A673 (cell line): ENCODE data around the gene NECTIN1. TPM values are rescaled to one million over a fixed set of nuclear protein-coding genes. Genes with fewer than 3 reads are reported as not detected.
A peak's percentile ranks its signal among the peaks of the same experiment; 100 is the strongest.

Source experiments
- BruUV-seq: library from RNA; stranded (reverse); fragments of 400-500 nt; replicated peaks from 2 replicates; lab custom pipeline; 2021; lab: Mats Ljungman, UMichigan
- CTCF ChIA-PET: fragments of 300-600 bp; sonication (Branson Sonifier 250); formaldehyde crosslinking; loops from one replicate; lab custom pipeline; 2022; ENCODE audit warnings: antibody characterized with exemption; lab: Charles Lee
- POLR2A ChIA-PET: fragments of 300-600 bp; sonication (Branson Sonifier 250); formaldehyde crosslinking; loops from one replicate; lab custom pipeline; 2022; ENCODE audit warnings: antibody characterized with exemption; ENCODE audit not compliant: low non-redundant PET; lab: Charles Lee
- DNase-seq: peaks from one replicate; pipeline ENCODE4 v3.0.0-alpha.2; 2015; ENCODE audit warnings: low spot score
- H3K27ac ChIP-seq: fragments of 200-600 bp; sonication (generic); 2 replicates; pipeline ENCODE4 v1.5.1; 2016; ENCODE audit warnings: mixed run types, low read depth, mild to moderate bottlenecking, mixed read lengths, antibody characterized with exemption, low read length; ENCODE audit not compliant: poor library complexity, severe bottlenecking
- H3K27me3 ChIP-seq: fragments of 200-600 bp; sonication (generic); replicated peaks from 2 replicates; pipeline ENCODE4 v1.6.1; 2017; ENCODE audit warnings: mixed run types, low read depth, mild to moderate bottlenecking, mixed read lengths, antibody characterized with exemption, low read length; ENCODE audit not compliant: insufficient read depth, poor library complexity
- H3K36me3 ChIP-seq: fragments of 200-600 bp; sonication (generic); 2 replicates; pipeline ENCODE4 v1.6.1; 2016; ENCODE audit warnings: mixed run types, mild to moderate bottlenecking, mixed read lengths, antibody characterized with exemption, low read length; ENCODE audit not compliant: insufficient read depth, poor library complexity, severe bottlenecking
- H3K4me1 ChIP-seq: fragments of 200-600 bp; sonication (generic); 2 replicates; pipeline ENCODE4 v1.6.1; 2017; ENCODE audit warnings: mixed run types, mild to moderate bottlenecking, mixed read lengths, antibody characterized with exemption, low read length; ENCODE audit not compliant: insufficient read depth, poor library complexity, severe bottlenecking
- H3K4me3 ChIP-seq: fragments of 200-600 bp; sonication (generic); 2 replicates; pipeline ENCODE4 v1.5.1; 2016; ENCODE audit warnings: low read depth, mixed run types, mild to moderate bottlenecking, mixed read lengths, low read length; ENCODE audit not compliant: poor library complexity, severe bottlenecking
- H3K9me3 ChIP-seq: fragments of 200-600 bp; sonication (generic); 2 replicates; pipeline ENCODE4 v1.6.1; 2016; ENCODE audit warnings: mixed run types, low read depth, mild to moderate bottlenecking, mixed read lengths, antibody characterized with exemption, low read length; ENCODE audit not compliant: poor library complexity, severe bottlenecking
- CTCF ChIP-seq: fragments of 300-800, 200-600 bp; sonication (generic); conservative IDR thresholded peaks from 2 replicates; pipeline ENCODE4 v1.5.1; 2017; ENCODE audit warnings: low read depth, mild to moderate bottlenecking, antibody characterized with exemption, low read length, moderate library complexity, mixed read lengths
- EZH2 ChIP-seq: fragments of 200-600 bp; sonication (generic); IDR thresholded peaks from 2 replicates; pipeline ENCODE4 v1.6.1; 2017; ENCODE audit warnings: borderline replicate concordance, low read depth, mild to moderate bottlenecking, mixed read lengths, antibody characterized with exemption, low read length; ENCODE audit not compliant: poor library complexity, severe bottlenecking
- intact Hi-C: fragments of 100-400 bp; cut with micrococcal nuclease; formaldehyde crosslinking; loops from one replicate; pipeline ENCODE4 v1.10.0; 2022; ENCODE audit not compliant: unreplicated experiment
- total RNA-seq: library from RNA; stranded (reverse); gene quantifications from 2 replicates; pipeline ENCODE4 v1.2.3, GENCODE V29; 2021

Gene NECTIN1
- total RNA-seq, 1 experiment from 2014 or later, result 10.1 TPM

- no peak for DNase-seq
- BruUV-seq, result no TSS peak
- peaks cover 7% of the 10 kb centered on the region for H3K4me1 ChIP-seq
- no peaks in the 10 kb centered on the region for H3K9me3 ChIP-seq
- no peak overlapping the region for H3K27ac ChIP-seq
- H3K27me3 ChIP-seq, result no peaks in the 10 kb centered on the region
- intact Hi-C loops, result no loop called here
- no peaks in the 10 kb centered on the region for H3K36me3 ChIP-seq
- no peak for TF ChIP-seq CTCF
- no peak for TF ChIP-seq EZH2
- ChIA-PET CTCF (no interaction called here), POLR2A (no interaction called here)
- H3K4me3 ChIP-seq, result no peak overlapping the region
Observed at GRCh38 chr11:119615882-119616196, 113.2 kb downstream of the NECTIN1 start.

GRCh38 chr11:119615003-119615881 lies 113.8 kb downstream of the NECTIN1 start:
- CTCF ChIA-PET, result no interaction called here
- POLR2A ChIA-PET, result no interaction called here
- Histone ChIP-seq H3K27me3 (no peaks in the 10 kb centered on the region), H3K36me3 (no peaks in the 10 kb centered on the region), H3K4me3 (no peak overlapping the region), H3K4me1 (peaks cover 7% of the 10 kb centered on the region), H3K27ac (no peak overlapping the region), H3K9me3 (no peaks in the 10 kb centered on the region)
- peak; percentile 75 for DNase-seq
- intact Hi-C loops, result no loop called here
- no peak for TF ChIP-seq EZH2
- TF ChIP-seq CTCF, result no peak
- no TSS peak for BruUV-seq

- Histone ChIP-seq H3K27ac (no peak overlapping the region), H3K9me3 (no peaks in the 10 kb centered on the region), H3K4me3 (no peak overlapping the region), H3K27me3 (no peaks in the 10 kb centered on the region), H3K36me3 (no peaks in the 10 kb centered on the region), H3K4me1 (peaks cover 7% of the 10 kb centered on the region)
- TF ChIP-seq EZH2, result no peak
- TF ChIP-seq CTCF, result no peak
- no peak for DNase-seq
- ChIA-PET POLR2A (no interaction called here), CTCF (no interaction called here)
- BruUV-seq, result no TSS peak
- intact Hi-C loops, result no loop called here
Observed at GRCh38 chr11:119614222-119615002, 114.6 kb downstream of the NECTIN1 start.
